Measurements from ENCODE around the gene EPHA3. TPM values are rescaled to one million over a fixed set of nuclear protein-coding genes. Genes with fewer than 3 reads are reported as not detected.

EPHA3 gene
- total RNA-seq, 1 donor: not detected

DNA sequence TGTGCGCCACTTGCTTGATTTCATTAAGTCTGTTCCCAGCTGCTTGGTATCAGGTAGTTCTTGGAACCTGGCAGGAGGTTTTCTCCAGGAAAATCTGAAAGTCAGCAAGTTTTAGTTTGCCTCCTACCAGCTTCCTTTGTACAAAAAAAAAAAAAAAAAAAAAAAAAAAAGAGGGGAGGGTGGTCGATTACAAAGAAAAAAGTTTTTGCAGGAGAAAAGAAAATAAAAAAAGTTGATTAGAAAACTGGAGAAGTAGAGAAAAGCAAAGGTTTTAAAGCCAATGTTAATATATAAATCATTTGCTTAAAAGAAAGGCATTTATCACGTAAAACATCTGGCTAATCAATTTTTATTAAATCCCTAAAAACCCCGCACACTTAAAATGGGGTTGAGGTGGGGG is 5.9 kb downstream of the EPHA3 start:
- Histone ChIP-seq H3K4me3 (ENCODE audit: low read length) (no peak overlapping the region), H3K9me3 (ENCODE audit: low read depth, low read length) (no peaks in the 10 kb centered on the region), H3K27me3 (ENCODE audit: insufficient read depth, low read length) (peaks cover 12% of the 10 kb centered on the region), H3K4me1 (ENCODE audit: insufficient read depth, low read length) (no peaks in the 10 kb centered on the region)

DNA sequence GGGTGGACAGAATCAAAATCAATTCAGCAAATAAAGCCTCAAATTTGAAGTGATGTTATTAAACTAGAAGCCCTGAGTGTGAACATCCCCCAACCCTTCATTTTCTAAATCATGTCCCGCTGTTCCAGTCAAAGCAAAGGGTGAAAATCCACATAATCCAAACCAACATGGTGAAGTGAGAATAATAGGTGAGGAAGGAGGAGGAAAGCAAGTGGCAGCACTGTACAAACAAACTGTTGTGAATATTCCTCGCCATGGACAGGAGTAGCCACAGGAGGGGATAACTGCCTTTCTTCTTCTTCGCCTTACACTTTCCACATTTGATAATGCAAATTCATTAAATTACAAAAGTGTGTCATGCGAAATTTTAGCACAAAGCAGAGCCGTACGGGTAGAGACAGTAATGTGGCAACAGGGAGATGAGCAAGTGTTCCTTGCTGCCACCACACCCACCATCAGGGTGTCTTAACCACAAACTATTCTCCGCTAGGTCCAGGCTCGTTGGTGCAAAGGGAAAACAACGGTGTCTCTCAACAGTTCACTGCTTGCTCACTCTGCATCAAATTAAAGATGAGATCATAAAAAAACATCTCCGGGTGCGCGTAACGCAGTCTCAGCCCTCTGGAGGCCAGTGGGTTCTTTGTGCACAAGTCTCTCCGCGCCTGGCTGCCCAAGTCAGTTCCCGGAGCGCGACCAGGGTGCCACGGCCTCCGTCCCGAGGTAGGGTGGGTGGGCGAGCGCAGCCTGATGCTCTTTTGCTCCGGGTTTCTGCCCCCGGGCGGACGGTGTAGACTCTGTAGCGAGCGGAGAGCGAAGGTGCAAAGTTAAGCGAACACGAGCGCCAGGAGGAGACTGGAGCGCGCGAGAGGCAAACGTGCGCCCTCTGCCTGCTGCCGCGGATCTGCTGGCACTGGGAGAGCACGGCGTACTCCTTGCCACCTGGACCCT is 6.7 kb downstream of the EPHA3 start:
- peaks cover 11% of the 10 kb centered on the region for H3K27me3 ChIP-seq (ENCODE audit: insufficient read depth, low read length)
- no peaks in the 10 kb centered on the region for H3K9me3 ChIP-seq (ENCODE audit: low read depth, low read length)
- no peaks in the 10 kb centered on the region for H3K4me1 ChIP-seq (ENCODE audit: insufficient read depth, low read length)
- H3K4me3 ChIP-seq (ENCODE audit: low read length): no peak overlapping the region

DNA sequence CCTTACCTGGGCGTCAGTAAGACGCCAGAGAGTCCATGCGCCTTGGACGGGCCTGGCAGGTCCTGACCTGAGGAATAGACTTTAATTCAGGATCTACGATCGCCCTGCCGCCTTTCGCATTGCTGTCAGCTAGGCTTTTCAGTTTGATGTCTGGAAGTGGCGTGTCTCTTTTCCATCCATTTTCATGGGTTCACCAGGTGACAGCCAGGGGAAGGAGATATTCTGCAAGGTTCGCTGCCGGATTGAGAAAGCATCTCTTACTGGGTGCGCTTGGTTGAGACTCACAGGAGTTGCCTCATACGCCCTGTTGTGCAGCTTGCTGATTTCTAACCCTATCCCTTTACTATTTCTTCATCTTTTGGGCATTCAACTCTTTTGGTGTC is 7.4 kb downstream of the EPHA3 start:
- Histone ChIP-seq H3K9me3 (ENCODE audit: low read depth, low read length) (no peaks in the 10 kb centered on the region), H3K27me3 (ENCODE audit: insufficient read depth, low read length) (peaks cover 11% of the 10 kb centered on the region), H3K4me3 (ENCODE audit: low read length) (no peak overlapping the region), H3K4me1 (ENCODE audit: insufficient read depth, low read length) (no peaks in the 10 kb centered on the region)

DNA sequence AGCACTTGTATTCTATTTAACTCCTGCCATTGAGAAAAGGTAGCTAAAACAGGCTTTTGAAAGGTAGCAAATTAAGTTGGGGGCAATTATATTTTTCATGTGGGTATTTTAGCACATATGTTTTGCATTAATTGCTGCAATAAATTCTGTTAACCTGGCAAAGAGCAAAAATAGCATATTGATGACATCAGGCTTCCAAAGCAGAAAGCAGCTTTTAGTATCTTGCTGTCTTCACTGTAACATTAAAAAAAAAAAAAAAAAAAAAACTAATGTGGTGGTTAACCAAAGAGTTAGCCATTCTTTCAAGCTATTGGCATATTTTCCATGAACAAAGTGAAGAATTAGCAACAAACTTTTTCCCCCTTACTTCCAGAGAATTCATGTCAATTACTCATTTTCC is 9.1 kb downstream of the EPHA3 start:
- Histone ChIP-seq H3K4me1 (ENCODE audit: insufficient read depth, low read length) (no peaks in the 10 kb centered on the region), H3K4me3 (ENCODE audit: low read length) (no peak overlapping the region), H3K9me3 (ENCODE audit: low read depth, low read length) (no peaks in the 10 kb centered on the region), H3K27me3 (ENCODE audit: insufficient read depth, low read length) (peaks cover 8% of the 10 kb centered on the region)

DNA sequence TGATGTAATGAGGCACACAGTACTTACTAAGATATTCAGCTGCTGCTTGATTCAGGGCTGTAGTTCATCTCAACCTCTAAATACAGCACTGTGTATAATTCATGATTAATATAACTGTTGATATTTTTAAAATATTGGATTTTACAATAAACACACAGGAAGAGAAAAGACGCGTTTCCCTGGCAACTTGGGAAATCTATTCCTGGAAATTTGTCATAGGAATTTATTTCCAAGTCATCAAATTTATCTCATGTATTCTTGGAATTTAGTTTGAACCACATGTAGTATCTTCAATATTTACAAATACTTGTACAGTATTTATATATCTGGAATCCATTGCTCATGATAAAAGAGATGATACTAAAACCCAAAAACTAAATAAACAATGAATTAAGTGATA is 30.6 kb downstream of the EPHA3 start:
- H3K4me3 ChIP-seq (ENCODE audit: low read length): no peak overlapping the region
- no peaks in the 10 kb centered on the region for H3K27me3 ChIP-seq (ENCODE audit: insufficient read depth, low read length)
- no peaks in the 10 kb centered on the region for H3K4me1 ChIP-seq (ENCODE audit: insufficient read depth, low read length)
- H3K9me3 ChIP-seq (ENCODE audit: low read depth, low read length): no peaks in the 10 kb centered on the region

DNA sequence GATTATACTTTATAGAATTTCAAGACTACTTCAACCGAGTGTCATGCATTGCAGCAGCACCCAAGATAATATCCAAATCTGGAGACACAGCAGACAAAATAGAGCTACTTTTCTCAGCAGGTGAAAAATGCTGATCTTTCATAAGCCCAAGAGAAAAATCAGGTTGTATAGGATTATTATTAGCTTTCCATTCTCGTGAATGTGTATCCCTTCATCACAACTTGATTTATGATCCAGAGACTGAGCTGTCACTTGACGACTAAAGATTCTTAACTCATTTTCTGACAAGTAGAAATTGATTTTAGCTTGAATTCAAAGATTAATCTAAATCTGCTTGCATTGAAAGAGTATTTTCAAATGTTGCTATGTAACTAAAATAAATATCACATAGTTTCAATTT is 32.4 kb downstream of the EPHA3 start:
- no peaks in the 10 kb centered on the region for H3K27me3 ChIP-seq (ENCODE audit: insufficient read depth, low read length)
- H3K9me3 ChIP-seq (ENCODE audit: low read depth, low read length): no peaks in the 10 kb centered on the region
- H3K4me3 ChIP-seq (ENCODE audit: low read length): no peak overlapping the region
- H3K4me1 ChIP-seq (ENCODE audit: insufficient read depth, low read length): no peaks in the 10 kb centered on the region

DNA sequence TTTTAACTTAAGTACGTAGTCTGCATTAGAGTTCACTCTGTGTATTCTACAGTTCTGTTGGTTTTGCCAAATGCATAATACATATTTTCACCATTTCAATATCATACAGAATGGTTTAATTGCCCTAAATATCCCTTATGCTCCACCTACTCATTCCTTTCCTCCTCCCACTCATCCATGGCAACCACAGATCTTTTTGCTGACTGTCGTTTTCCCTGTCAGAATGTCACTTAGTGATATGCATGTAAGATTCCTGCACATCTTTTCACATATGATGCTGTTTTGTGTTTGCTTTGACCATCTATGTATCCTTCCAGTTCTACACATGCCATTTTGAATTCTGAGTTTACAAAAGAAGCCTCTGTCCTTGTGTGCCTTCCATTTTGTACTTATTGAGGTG is 36.7 kb downstream of the EPHA3 start:
- Histone ChIP-seq H3K9me3 (ENCODE audit: low read depth, low read length) (no peaks in the 10 kb centered on the region), H3K4me1 (ENCODE audit: insufficient read depth, low read length) (no peaks in the 10 kb centered on the region)

DNA sequence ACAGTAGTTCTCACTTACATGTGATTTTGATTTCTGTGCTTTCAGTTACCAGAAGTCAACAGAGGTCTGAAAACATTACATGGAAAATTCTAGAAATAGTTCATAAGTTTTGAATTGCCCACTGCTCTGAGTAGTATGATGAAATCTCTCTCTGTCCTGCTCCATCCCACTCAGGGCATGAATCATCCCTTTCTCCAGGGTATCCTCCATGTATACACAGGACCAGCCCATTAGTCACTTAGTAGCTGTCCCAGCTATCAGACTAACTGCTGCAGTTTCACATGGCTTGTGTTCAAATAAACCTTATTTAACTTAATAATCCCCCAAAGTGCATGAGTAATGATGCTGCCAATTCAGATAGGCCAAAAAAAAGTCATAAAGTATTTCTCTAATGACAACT is 38.6 kb downstream of the EPHA3 start:
- no peaks in the 10 kb centered on the region for H3K4me1 ChIP-seq (ENCODE audit: insufficient read depth, low read length)
- H3K4me3 ChIP-seq (ENCODE audit: low read length): no peak overlapping the region
- H3K27me3 ChIP-seq (ENCODE audit: insufficient read depth, low read length): no peaks in the 10 kb centered on the region
- H3K9me3 ChIP-seq (ENCODE audit: low read depth, low read length): no peaks in the 10 kb centered on the region

More for the DNA sequence above, 36.7 kb downstream of the EPHA3 start:
- Histone ChIP-seq H3K4me3 (ENCODE audit: low read length) (no peak overlapping the region), H3K27me3 (ENCODE audit: insufficient read depth, low read length) (no peaks in the 10 kb centered on the region)

DNA sequence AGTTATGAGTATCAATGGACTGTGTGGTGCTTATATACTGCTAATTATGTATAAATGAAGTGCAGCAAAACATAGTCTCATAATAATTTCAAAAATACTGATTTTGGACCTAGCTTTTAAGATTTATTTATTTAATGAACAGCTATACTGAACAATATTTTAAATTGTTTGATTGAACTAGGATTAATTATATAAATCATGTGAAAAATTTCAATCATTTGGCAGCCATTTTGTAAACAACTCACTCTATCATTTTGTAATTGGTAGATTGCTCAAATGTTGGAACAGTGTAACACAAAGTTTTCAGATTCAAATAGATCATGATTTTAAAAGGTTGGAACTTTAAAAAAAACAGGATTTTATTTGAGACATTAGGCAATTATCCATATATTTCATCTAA is 47.0 kb downstream of the EPHA3 start:
- Histone ChIP-seq H3K27me3 (ENCODE audit: insufficient read depth, low read length) (no peaks in the 10 kb centered on the region), H3K4me1 (ENCODE audit: insufficient read depth, low read length) (no peaks in the 10 kb centered on the region), H3K9me3 (ENCODE audit: low read depth, low read length) (peaks cover 6% of the 10 kb centered on the region), H3K4me3 (ENCODE audit: low read length) (no peak overlapping the region)

DNA sequence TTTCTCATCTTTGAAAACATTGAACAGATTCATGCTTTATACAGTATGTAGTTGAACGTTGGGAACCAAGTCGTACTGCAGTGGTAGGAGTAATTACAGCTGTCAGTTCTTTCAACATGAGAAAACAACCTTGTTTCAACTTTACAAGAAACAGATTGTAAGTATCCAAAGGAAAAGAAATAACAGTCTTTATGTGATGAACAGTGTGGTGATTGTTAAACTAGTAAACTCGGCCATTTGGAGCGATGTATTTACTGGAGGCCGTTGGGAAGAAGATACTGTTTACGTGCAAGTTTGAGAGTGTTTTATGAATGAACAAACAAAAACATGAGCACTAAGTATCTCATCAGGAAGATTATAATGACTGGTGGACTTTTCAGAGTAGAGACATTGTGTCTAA is 48.4 kb downstream of the EPHA3 start:
- no peaks in the 10 kb centered on the region for H3K4me1 ChIP-seq (ENCODE audit: insufficient read depth, low read length)
- H3K9me3 ChIP-seq (ENCODE audit: low read depth, low read length): peaks cover 6% of the 10 kb centered on the region
- no peaks in the 10 kb centered on the region for H3K27me3 ChIP-seq (ENCODE audit: insufficient read depth, low read length)
- no peak overlapping the region for H3K4me3 ChIP-seq (ENCODE audit: low read length)

DNA sequence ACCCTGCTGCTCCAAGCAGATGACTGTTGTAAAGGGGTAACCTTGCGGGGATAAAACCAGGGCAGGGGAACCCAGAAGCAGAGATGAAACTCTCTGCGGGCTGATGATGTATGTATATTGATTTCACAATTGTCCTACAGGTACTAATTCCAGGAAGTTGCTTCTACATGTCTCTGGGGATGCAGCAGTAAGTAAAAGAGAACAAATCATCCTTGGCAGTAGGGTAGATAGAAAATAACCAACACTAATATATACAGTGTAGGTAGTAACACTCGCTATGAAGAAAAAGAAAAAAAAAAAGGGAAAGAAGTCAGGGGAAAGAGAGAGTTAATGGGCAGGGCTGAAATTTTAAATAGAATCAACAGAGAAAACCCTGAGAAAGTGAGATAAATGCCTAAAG is 50.2 kb downstream of the EPHA3 start:
- Histone ChIP-seq H3K27me3 (ENCODE audit: insufficient read depth, low read length) (no peaks in the 10 kb centered on the region), H3K9me3 (ENCODE audit: low read depth, low read length) (peaks cover 6% of the 10 kb centered on the region), H3K4me3 (ENCODE audit: low read length) (no peak overlapping the region), H3K4me1 (ENCODE audit: insufficient read depth, low read length) (no peaks in the 10 kb centered on the region)

DNA sequence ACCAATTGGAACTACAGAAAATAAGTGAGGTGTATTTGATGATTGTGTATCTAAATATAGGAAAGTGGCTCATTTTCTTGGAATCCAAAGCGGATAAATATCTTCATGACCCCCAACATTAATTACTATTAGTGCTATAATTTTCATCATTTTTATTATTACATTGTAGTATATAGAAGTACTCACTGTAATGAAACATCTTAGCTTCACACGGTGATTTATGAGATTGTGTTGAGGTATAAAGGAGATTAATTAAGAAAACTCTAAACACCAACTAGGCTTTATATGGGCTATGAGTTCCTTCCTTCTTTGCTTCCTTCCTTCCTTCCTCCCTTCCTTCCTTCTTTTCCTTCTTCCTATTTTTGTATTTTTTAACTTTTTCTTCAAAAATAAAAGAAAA is 52.2 kb downstream of the EPHA3 start:
- Histone ChIP-seq H3K4me3 (ENCODE audit: low read length) (no peak overlapping the region), H3K27me3 (ENCODE audit: insufficient read depth, low read length) (no peaks in the 10 kb centered on the region), H3K9me3 (ENCODE audit: low read depth, low read length) (peaks cover 6% of the 10 kb centered on the region), H3K4me1 (ENCODE audit: insufficient read depth, low read length) (no peaks in the 10 kb centered on the region)

DNA sequence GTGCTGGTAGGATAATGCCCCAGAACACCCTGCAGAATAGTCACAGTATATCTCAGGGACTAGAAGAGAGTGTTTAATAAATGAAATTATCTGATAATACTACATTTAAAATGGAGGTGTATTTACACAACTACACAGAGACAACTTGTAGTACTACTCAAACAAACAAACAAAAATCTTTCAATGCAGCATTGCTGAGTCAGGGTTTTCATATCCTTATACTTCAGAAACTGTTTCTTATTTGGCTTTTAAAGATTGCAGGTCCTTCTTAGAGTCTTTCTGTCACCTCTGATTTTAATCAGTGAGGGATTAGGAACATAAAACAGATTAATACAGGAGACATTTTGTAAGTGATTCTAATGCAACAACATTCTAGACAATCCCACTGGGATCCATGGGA is 57.4 kb downstream of the EPHA3 start:
- Histone ChIP-seq H3K9me3 (ENCODE audit: low read depth, low read length) (no peaks in the 10 kb centered on the region), H3K4me3 (ENCODE audit: low read length) (no peak overlapping the region), H3K4me1 (ENCODE audit: insufficient read depth, low read length) (no peaks in the 10 kb centered on the region), H3K27me3 (ENCODE audit: insufficient read depth, low read length) (no peaks in the 10 kb centered on the region)

DNA sequence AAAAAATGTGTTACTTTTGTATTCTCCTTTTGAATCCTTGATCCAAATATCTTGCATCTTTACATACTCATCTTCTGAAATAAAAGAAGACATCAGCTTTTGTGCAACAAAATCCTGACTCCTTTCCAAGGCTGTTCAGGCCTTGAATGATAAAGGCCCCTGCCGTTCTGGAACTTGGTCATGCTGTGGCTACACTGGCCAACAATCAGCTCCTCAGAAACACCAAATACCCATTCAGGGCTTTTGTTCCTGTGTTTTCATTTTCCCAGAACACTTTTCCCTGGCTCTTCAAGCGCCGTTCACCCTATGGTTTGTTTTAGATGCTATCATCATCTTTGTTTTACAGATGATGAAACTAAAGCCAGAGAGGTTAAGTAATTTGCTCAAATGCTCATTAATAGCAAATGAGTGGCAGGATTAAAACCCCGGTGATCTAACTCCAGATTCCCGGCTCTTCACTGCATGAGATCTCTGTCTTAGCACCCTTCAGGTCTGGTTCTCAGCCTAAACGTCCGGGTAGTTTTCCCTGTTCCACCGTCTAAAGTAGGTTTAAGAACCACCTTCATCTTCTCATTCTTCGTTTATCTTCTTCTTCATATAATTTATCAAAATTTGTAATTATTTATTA is 58.3 kb downstream of the EPHA3 start:
- no peaks in the 10 kb centered on the region for H3K9me3 ChIP-seq (ENCODE audit: low read depth, low read length)
- no peaks in the 10 kb centered on the region for H3K27me3 ChIP-seq (ENCODE audit: insufficient read depth, low read length)
- no peaks in the 10 kb centered on the region for H3K4me1 ChIP-seq (ENCODE audit: insufficient read depth, low read length)
- H3K4me3 ChIP-seq (ENCODE audit: low read length): no peak overlapping the region

DNA sequence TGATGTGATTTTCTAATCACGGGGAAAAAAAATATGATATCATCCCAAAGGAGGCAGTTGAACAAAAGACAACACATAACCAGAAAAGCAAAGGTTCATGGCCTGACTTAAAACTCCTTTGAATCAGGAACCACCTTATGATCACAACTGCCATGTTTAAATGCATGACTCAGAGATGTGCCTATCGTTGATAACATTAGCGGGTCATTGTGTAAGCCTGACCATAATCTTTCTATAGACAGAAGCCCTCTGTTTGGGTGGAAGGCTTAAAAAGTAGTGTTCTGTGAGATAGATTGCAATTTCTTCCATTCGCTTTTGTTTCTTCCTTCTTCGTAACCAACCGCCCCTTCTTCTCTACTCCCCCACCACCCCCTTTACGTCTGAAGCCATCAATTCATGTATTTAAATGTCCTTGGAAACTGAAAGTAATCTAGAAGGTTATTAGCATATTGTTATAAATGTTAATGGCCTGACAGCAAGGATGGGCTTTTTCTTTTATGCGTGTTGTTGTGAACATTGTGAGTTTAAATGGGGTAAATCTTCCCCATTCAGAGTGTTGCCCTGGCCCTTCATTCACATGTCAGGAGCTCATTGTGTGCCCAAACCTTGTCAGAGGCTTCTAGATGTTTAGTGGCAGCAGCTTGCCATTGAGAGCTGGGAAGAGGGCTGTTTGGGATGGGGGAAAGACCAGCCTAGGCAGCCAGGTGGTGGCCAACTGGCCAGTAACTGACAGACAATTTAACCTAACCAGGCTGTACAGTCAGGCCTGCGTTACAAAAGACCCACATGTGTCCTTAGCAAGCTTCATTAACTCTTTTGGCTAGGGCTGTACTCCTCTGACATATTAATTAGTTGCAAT is 64.5 kb downstream of the EPHA3 start:
- Histone ChIP-seq H3K9me3 (ENCODE audit: low read depth, low read length) (no peaks in the 10 kb centered on the region), H3K27me3 (ENCODE audit: insufficient read depth, low read length) (no peaks in the 10 kb centered on the region), H3K4me1 (ENCODE audit: insufficient read depth, low read length) (no peaks in the 10 kb centered on the region), H3K4me3 (ENCODE audit: low read length) (no peak overlapping the region)
